OCI-LY1 (cell line): ENCODE results near the gene ZNF396.

Experiments used
- H2AFZ ChIP-seq: fragments of 200-600 bp; sonication (generic), shearing (Covaris generic); 2 replicates; pipeline ENCODE4 v1.6.0; 2014; ENCODE audit warnings: antibody characterized with exemption, mild to moderate bottlenecking, low read length
- H3F3A ChIP-seq: fragments of 200-600 bp; sonication (generic), shearing (Covaris generic); 2 replicates; pipeline ENCODE4 v1.6.0; 2014; ENCODE audit warnings: mild to moderate bottlenecking, antibody characterized with exemption, low read length, moderate library complexity; ENCODE audit not compliant: insufficient read depth
- H3K27ac ChIP-seq: fragments of 200-600 bp; sonication (generic); 2 replicates; pipeline ENCODE4 v1.5.1; 2014; ENCODE audit warnings: low read length, mixed run types, mild to moderate bottlenecking, low read depth; ENCODE audit not compliant: poor library complexity, severe bottlenecking
- H3K27me3 ChIP-seq: fragments of 200-600 bp; sonication (generic); 2 replicates; pipeline ENCODE4 v1.6.0; 2014; ENCODE audit warnings: antibody characterized with exemption, mild to moderate bottlenecking, low read length, moderate library complexity; ENCODE audit not compliant: insufficient read depth
- H3K36me3 ChIP-seq: fragments of 200-600 bp; sonication (generic); 2 replicates; pipeline ENCODE4 v1.6.1; 2014; ENCODE audit warnings: mild to moderate bottlenecking, antibody characterized with exemption, low read length, moderate library complexity, mixed read lengths; ENCODE audit not compliant: insufficient read depth
- H3K4me1 ChIP-seq: fragments of 200-600 bp; sonication (generic); 2 replicates; pipeline ENCODE4 v1.5.1; 2014; ENCODE audit warnings: mild to moderate bottlenecking, low read length, moderate library complexity; ENCODE audit not compliant: insufficient read depth, severe bottlenecking
- H3K4me2 ChIP-seq: fragments of 200-600 bp; sonication (generic), shearing (Covaris generic); 2 replicates; pipeline ENCODE4 v1.6.1; 2014; ENCODE audit warnings: low read length
- H3K4me3 ChIP-seq: fragments of 200-600 bp; sonication (generic); 2 replicates; pipeline ENCODE4 v1.5.1; 2014; ENCODE audit warnings: low read length, low read depth, mild to moderate bottlenecking, mixed read lengths; ENCODE audit not compliant: poor library complexity, severe bottlenecking
- H3K79me2 ChIP-seq: fragments of 200-600 bp; shearing (Covaris generic); 2 replicates; pipeline ENCODE4 v1.6.1; 2016; ENCODE audit warnings: mixed run types, low read length, mixed read lengths; ENCODE audit not compliant: insufficient read depth
- H3K9ac ChIP-seq: fragments of 200-600 bp; sonication (generic), shearing (Covaris generic); 2 replicates; pipeline ENCODE4 v1.6.1; 2014; ENCODE audit warnings: mild to moderate bottlenecking, low read length, mixed read lengths
- H3K9me2 ChIP-seq: fragments of 200-600 bp; sonication (generic), shearing (Covaris generic); 2 replicates; pipeline ENCODE4 v1.6.1; 2014; ENCODE audit warnings: low read depth, mild to moderate bottlenecking, low read length, mixed read lengths
- H3K9me3 ChIP-seq: fragments of 200-600 bp; shearing (Covaris generic); 2 replicates; pipeline ENCODE4 v1.6.1; 2014; ENCODE audit warnings: low read length, mixed read lengths
- H4K20me1 ChIP-seq: fragments of 200-600 bp; sonication (generic), shearing (Covaris generic); 2 replicates; pipeline ENCODE4 v1.6.0; 2016; ENCODE audit warnings: mild to moderate bottlenecking, low read length; ENCODE audit not compliant: insufficient read depth
- CTCF ChIP-seq: fragments of 200-600 bp; sonication (generic), shearing (Covaris generic); IDR thresholded peaks from 2 replicates; pipeline ENCODE4 v1.5.1; 2017; ENCODE audit warnings: mild to moderate bottlenecking, antibody characterized with exemption, low read length, moderate library complexity, mixed read lengths
- EZH2 ChIP-seq: fragments of 200-600 bp; sonication (generic), shearing (Covaris generic); IDR thresholded peaks from 2 replicates; pipeline ENCODE4 v1.8.0; 2017; ENCODE audit warnings: borderline replicate concordance, mixed run types, mild to moderate bottlenecking, antibody characterized with exemption, low read length, moderate library complexity, mixed read lengths

The ZNF396 gene

GRCh38 chr18:35343488-35343935 lies 33.6 kb downstream of the ZNF396 start:
- Histone ChIP-seq H3K4me2 (peak overlapping the region; percentile 79), H3K4me3 (peak overlapping the region; percentile 83), H2AFZ (no peak overlapping the region), H3K9ac (peak overlapping the region; percentile 90), H3K36me3 (peaks cover 47% of the 10 kb centered on the region), H3K9me3 (no peaks in the 10 kb centered on the region), H3K9me2 (no peaks in the 10 kb centered on the region), H3K79me2 (peaks cover 36% of the 10 kb centered on the region), H3F3A (no peaks in the 10 kb centered on the region), H3K27ac (peak overlapping the region; percentile 81), H3K27me3 (no peaks in the 10 kb centered on the region), H4K20me1 (peaks cover 5% of the 10 kb centered on the region; the same call in 1 of the 2 replicates), H3K4me1 (peaks cover 26% of the 10 kb centered on the region)
- TF ChIP-seq EZH2 (no peak), CTCF (no peak)

- H3K4me2 ChIP-seq, result no peak overlapping the region
- no peaks in the 10 kb centered on the region for H3K9me2 ChIP-seq
- no peak overlapping the region for H3K4me3 ChIP-seq
- H3K9me3 ChIP-seq, result no peaks in the 10 kb centered on the region
- H3K79me2 ChIP-seq, result peaks cover 21% of the 10 kb centered on the region
- H4K20me1 ChIP-seq, result no peaks in the 10 kb centered on the region
- no peaks in the 10 kb centered on the region for H3K27me3 ChIP-seq
- no peak overlapping the region for H3K27ac ChIP-seq
- H3K9ac ChIP-seq, result no peak overlapping the region
- TF ChIP-seq EZH2 (no peak), CTCF (no peak)
- H3K36me3 ChIP-seq, result peaks cover 99% of the 10 kb centered on the region
- no peaks in the 10 kb centered on the region for H3F3A ChIP-seq
- no peaks in the 10 kb centered on the region for H3K4me1 ChIP-seq
- H2AFZ ChIP-seq, result no peak overlapping the region
These were observed 39.9 kb downstream of the ZNF396 start for GRCh38 chr18:35337286-35337685.

GRCh38 chr18:35335866-35336265 lies 41.3 kb downstream of the ZNF396 start:
- H3F3A ChIP-seq, result no peaks in the 10 kb centered on the region
- no peak overlapping the region for H2AFZ ChIP-seq
- H3K27me3 ChIP-seq, result no peaks in the 10 kb centered on the region
- H3K9me2 ChIP-seq, result no peaks in the 10 kb centered on the region
- H3K4me3 ChIP-seq, result no peak overlapping the region
- H4K20me1 ChIP-seq, result no peaks in the 10 kb centered on the region
- H3K9ac ChIP-seq, result no peak overlapping the region
- peaks cover 87% of the 10 kb centered on the region for H3K36me3 ChIP-seq
- H3K9me3 ChIP-seq, result no peaks in the 10 kb centered on the region
- H3K4me1 ChIP-seq, result no peaks in the 10 kb centered on the region
- H3K4me2 ChIP-seq, result no peak overlapping the region
- H3K79me2 ChIP-seq, result peaks cover 7% of the 10 kb centered on the region; the same call in 1 of the 2 replicates
- no peak overlapping the region for H3K27ac ChIP-seq
- TF ChIP-seq CTCF, result no peak
- TF ChIP-seq EZH2, result no peak
